Esophagus squamous epithelium (tissue), 5 donors: ENCODE data around the gene SDC4. TPM values are rescaled to one million over a fixed set of nuclear protein-coding genes. Genes with fewer than 3 reads are reported as not detected.
"Not testable (repeated sequence)": the region's sequence is repeated elsewhere in the genome, so short reads cannot be mapped to it uniquely, and the experiment has no call there.

Source experiments
- DNase-seq: peaks from one replicate; lab custom pipeline; 2025; lab: John Stamatoyannopoulos, UW
- H3K27ac ChIP-seq, 4 donors: fragments of 200-600 bp; sonication (generic); one replicate each; pipeline ENCODE4 v1.5.1; 2016 to 2019; ENCODE audit warnings: mild to moderate bottlenecking in 1 of 4
- H3K27me3 ChIP-seq, 4 donors: fragments of 200-600 bp; sonication (generic); 1 replicate in 3 of 4; 2 replicates in 1 of 4; pipeline versions ENCODE4 v1.5.1 to v1.6.0; 2017 to 2021; ENCODE audit warnings: antibody characterized with exemption in 1 of 4
- H3K36me3 ChIP-seq, 3 donors: fragments of 200-600 bp; sonication (generic); one replicate each; pipeline ENCODE4 v1.5.1; 2016 to 2019
- H3K4me1 ChIP-seq, 3 donors: fragments of 200-600 bp; sonication (generic); one replicate each; pipeline ENCODE4 v1.5.1; 2017 to 2019
- H3K4me3 ChIP-seq, 4 donors: fragments of 200-600 bp; sonication (generic); 1 replicate in 3 of 4; 2 replicates in 1 of 4; pipeline ENCODE4 v1.5.1; 2016 to 2019; ENCODE audit warnings: mild to moderate bottlenecking in 2 of 4, moderate library complexity in 1 of 4
- H3K9me3 ChIP-seq, 3 donors: fragments of 200-600 bp; sonication (generic); one replicate each; pipeline ENCODE4 v1.5.1; 2016 to 2019
- CTCF ChIP-seq, 6 experiments: fragments of 450-650 bp in 4 of 6; fragments of 200-600 bp in 2 of 6; sonication (generic) in 2 of 6; IDR thresholded peaks; one replicate each; pipeline ENCODE4 v1.5.1; 2016 to 2019; ENCODE audit warnings: antibody characterized with exemption in 6 of 6, mild to moderate bottlenecking in 4 of 6, moderate library complexity in 4 of 6
- POLR2A ChIP-seq, 4 donors: fragments of 450-650 bp; IDR thresholded peaks; one replicate each; pipeline ENCODE4 v1.6.1; 2017; ENCODE audit warnings: antibody characterized with exemption in 4 of 4, mild to moderate bottlenecking in 4 of 4, moderate library complexity in 3 of 4
- WGBS, 2 donors: methylation state at CpG; one replicate each; pipeline ENCODE4 v1.1.5; 2018; 5-methylcytosine and 5-hydroxymethylcytosine counted together
- intact Hi-C: fragments of 100-400 bp; cut with DNase I; formaldehyde crosslinking; loops from one replicate; pipeline ENCODE4 v1.15.0; 2022
- total RNA-seq, 4 donors: library from RNA; depleted of rRNA; stranded (reverse); fragments of >200 nt; gene quantifications; one replicate each; pipeline ENCODE4 v1.1.0, GENCODE V29; 2016
- donor health status: DM: yes; HTN: yes; CAD: no.

The SDC4 gene
- total RNA-seq, 4 donors from 2014 or later: 88.1 to 174 (median 120) TPM

GRCh38 chr20:45355209-45356084, 7.2 kb upstream of the SDC4 start:
- H3K27me3 ChIP-seq: no peaks in the 10 kb centered on the region
- no peaks in the 10 kb centered on the region for H3K9me3 ChIP-seq
- 37 to 53% methylated on average over 5 of the region's 5 CpGs for WGBS, 2 donors
- H3K4me1 ChIP-seq: peaks cover 23 to 57% (median 42%) of the 10 kb centered on the region in 3 donors
- intact Hi-C loops: no loop called here
- no peak for DNase-seq
- no peaks in the 10 kb centered on the region for H3K36me3 ChIP-seq
- H3K27ac ChIP-seq: peak overlapping the region; percentile 35 to 73 (median 50)
- TF ChIP-seq POLR2A (IDR thresholded peaks at IDR 0.05): no peak
- TF ChIP-seq CTCF (IDR thresholded peaks at IDR 0.05): no peak
- no peak overlapping the region for H3K4me3 ChIP-seq

- TF ChIP-seq CTCF (IDR thresholded peaks at IDR 0.05): no peak
- no peak for TF ChIP-seq POLR2A (IDR thresholded peaks at IDR 0.05)
- 56 to 63% methylated on average over 9 of the region's 9 CpGs for WGBS, 2 donors
These were observed 6.4 kb upstream of the SDC4 start for GRCh38 chr20:45354423-45355208.

GRCh38 chr20:45353746-45354145, 5.5 kb upstream of the SDC4 start:
- TF ChIP-seq CTCF (IDR thresholded peaks at IDR 0.05) (no peak), POLR2A (IDR thresholded peaks at IDR 0.05) (no peak)
- 82 to 86% methylated on average over 1 of the region's 1 CpG for WGBS, 2 donors
- no peaks in the 10 kb centered on the region for H3K9me3 ChIP-seq

More at GRCh38 chr20:45354423-45355208, 6.4 kb upstream of the SDC4 start:
- no peak for DNase-seq
- Histone ChIP-seq H3K4me3 (no peak overlapping the region), H3K36me3 (no peaks in the 10 kb centered on the region), H3K27ac (peak overlapping the region; percentile 35 to 73 (median 50)), H3K4me1 (peaks cover 23 to 49% (median 38%) of the 10 kb centered on the region in 3 donors), H3K9me3 (no peaks in the 10 kb centered on the region), H3K27me3 (no peaks in the 10 kb centered on the region)
- intact Hi-C loops: no loop called here

GRCh38 chr20:45352729-45353128, 4.5 kb upstream of the SDC4 start:
- H3K27me3 ChIP-seq: peaks cover 0 to 5% (median 0%) of the 10 kb centered on the region in 4 donors
- TF ChIP-seq POLR2A (IDR thresholded peaks at IDR 0.05): no peak
- no peak for TF ChIP-seq CTCF (IDR thresholded peaks at IDR 0.05)
- intact Hi-C loops: no loop called here
- DNase-seq: no peak
- WGBS, 2 donors: 86 to 88% methylated on average over 3 of the region's 3 CpGs
- H3K9me3 ChIP-seq: no peaks in the 10 kb centered on the region
- no peak overlapping the region for H3K27ac ChIP-seq
- peaks cover 11 to 42% (median 19%) of the 10 kb centered on the region in 3 donors for H3K4me1 ChIP-seq
- H3K4me3 ChIP-seq: no peak overlapping the region
- no peaks in the 10 kb centered on the region for H3K36me3 ChIP-seq

More at GRCh38 chr20:45353746-45354145, 5.5 kb upstream of the SDC4 start:
- Histone ChIP-seq H3K27ac (peak overlapping the region in 1 of 4 donors; percentile 3), H3K27me3 (no peaks in the 10 kb centered on the region), H3K4me3 (no peak overlapping the region), H3K36me3 (no peaks in the 10 kb centered on the region), H3K4me1 (peaks cover 20 to 46% (median 29%) of the 10 kb centered on the region in 3 donors)
- intact Hi-C loops: no loop called here
- no peak for DNase-seq

- H3K27ac ChIP-seq, DNase-seq, H3K9me3 ChIP-seq, H3K36me3 ChIP-seq, H3K27me3 ChIP-seq, intact Hi-C loops, H3K4me3 ChIP-seq: not testable (repeated sequence)
- H3K4me1 ChIP-seq: peaks cover 17 to 43% (median 24%) of the 10 kb centered on the region in 3 donors
- whole genome bisulfite sequencing, 2 donors: 89 to 95% methylated on average over 10 of the region's 10 CpGs
These were observed 2.6 kb upstream of the SDC4 start for GRCh38 chr20:45350795-45351194.
